WERI-Rb-1 (cell line): ENCODE measurements around the gene DELE1.

Experiments used
- DNase-seq: peaks from one replicate; pipeline ENCODE4 v3.0.0-alpha.2; 2020
- H3K27ac ChIP-seq: fragments of 250-450 bp; sonication (Bioruptor Pico); 2 replicates; pipeline ENCODE4 v1.5.1; 2020; ENCODE audit warnings: mild to moderate bottlenecking, moderate library complexity
- H3K27me3 ChIP-seq: fragments of 250-450 bp; sonication (Bioruptor Pico); 2 replicates; pipeline ENCODE4 v1.5.1; 2021; ENCODE audit warnings: mild to moderate bottlenecking, low read depth, moderate library complexity; ENCODE audit not compliant: insufficient read depth, severe bottlenecking
- H3K36me3 ChIP-seq: fragments of 250-450 bp; sonication (Bioruptor Pico); 2 replicates; pipeline ENCODE4 v1.5.1; 2020; ENCODE audit warnings: mild to moderate bottlenecking, moderate library complexity
- H3K4me3 ChIP-seq: 2 replicates; pipeline ENCODE4 v1.5.1; 2011; ENCODE audit warnings: low read depth, mild to moderate bottlenecking, control low read depth, low read length
- H3K9me3 ChIP-seq: fragments of 250-450 bp; sonication (Bioruptor Pico); 2 replicates; pipeline ENCODE4 v1.5.1; 2021; ENCODE audit warnings: mild to moderate bottlenecking, moderate library complexity; ENCODE audit not compliant: severe bottlenecking
- TF ChIP-seq, protein P1 (sequence below): IDR thresholded peaks from 2 replicates; pipeline ENCODE4 v1.5.1; 2011; ENCODE audit warnings: low read depth, mild to moderate bottlenecking, control low read depth, inconsistent platforms, low read length

The DELE1 gene

GRCh38 chr5:141950207-141951005 is 26.7 kb downstream of the DELE1 start:
- H3K36me3 ChIP-seq: no peaks in the 10 kb centered on the region
- H3K27me3 ChIP-seq: no peaks in the 10 kb centered on the region
- DNase-seq: no peak
- TF ChIP-seq, protein P1, sequence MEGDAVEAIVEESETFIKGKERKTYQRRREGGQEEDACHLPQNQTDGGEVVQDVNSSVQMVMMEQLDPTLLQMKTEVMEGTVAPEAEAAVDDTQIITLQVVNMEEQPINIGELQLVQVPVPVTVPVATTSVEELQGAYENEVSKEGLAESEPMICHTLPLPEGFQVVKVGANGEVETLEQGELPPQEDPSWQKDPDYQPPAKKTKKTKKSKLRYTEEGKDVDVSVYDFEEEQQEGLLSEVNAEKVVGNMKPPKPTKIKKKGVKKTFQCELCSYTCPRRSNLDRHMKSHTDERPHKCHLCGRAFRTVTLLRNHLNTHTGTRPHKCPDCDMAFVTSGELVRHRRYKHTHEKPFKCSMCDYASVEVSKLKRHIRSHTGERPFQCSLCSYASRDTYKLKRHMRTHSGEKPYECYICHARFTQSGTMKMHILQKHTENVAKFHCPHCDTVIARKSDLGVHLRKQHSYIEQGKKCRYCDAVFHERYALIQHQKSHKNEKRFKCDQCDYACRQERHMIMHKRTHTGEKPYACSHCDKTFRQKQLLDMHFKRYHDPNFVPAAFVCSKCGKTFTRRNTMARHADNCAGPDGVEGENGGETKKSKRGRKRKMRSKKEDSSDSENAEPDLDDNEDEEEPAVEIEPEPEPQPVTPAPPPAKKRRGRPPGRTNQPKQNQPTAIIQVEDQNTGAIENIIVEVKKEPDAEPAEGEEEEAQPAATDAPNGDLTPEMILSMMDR: no peak
- H3K9me3 ChIP-seq: no peaks in the 10 kb centered on the region
- H3K4me3 ChIP-seq: no peak overlapping the region
- H3K27ac ChIP-seq: no peak overlapping the region

DNA sequence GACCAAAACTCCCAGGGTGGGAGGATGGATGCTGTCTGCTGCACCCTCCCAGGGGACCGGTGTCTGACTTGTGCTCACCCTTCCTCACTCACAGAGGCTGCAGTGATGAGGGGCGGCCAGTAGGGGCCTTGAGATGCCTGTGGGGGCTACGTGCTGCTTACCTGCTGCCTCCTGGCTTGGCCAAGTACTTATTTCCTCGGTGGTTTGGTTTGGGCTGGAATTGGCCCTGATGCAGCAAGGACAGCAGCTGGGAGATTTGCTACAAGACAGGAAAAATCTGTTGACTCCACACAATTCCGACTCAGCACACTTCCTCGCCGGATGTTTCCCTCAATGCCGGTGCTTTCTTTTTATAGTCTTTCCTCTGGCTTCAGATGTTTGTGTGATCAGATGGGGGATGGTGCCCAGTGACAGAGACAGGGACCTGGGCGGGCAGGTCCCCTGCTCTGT is 27.7 kb downstream of the DELE1 start:
- DNase-seq: peak; percentile 59
- H3K4me3 ChIP-seq: no peak overlapping the region
- H3K27me3 ChIP-seq: no peaks in the 10 kb centered on the region
- no peaks in the 10 kb centered on the region for H3K9me3 ChIP-seq
- TF ChIP-seq, protein P1: peak; percentile 81
- no peak overlapping the region for H3K27ac ChIP-seq
- H3K36me3 ChIP-seq: no peaks in the 10 kb centered on the region

- H3K36me3 ChIP-seq: no peaks in the 10 kb centered on the region
- no peak overlapping the region for H3K4me3 ChIP-seq
- no peaks in the 10 kb centered on the region for H3K27me3 ChIP-seq
- no peaks in the 10 kb centered on the region for H3K9me3 ChIP-seq
- TF ChIP-seq, protein P1: no peak
- H3K27ac ChIP-seq: no peak overlapping the region
- DNase-seq: no peak
Measured at GRCh38 chr5:141952020-141952419, 28.3 kb downstream of the DELE1 start.

GRCh38 chr5:141954194-141954593 is 30.5 kb downstream of the DELE1 start:
- Histone ChIP-seq H3K9me3 (no peaks in the 10 kb centered on the region), H3K27ac (no peak overlapping the region), H3K27me3 (no peaks in the 10 kb centered on the region), H3K36me3 (no peaks in the 10 kb centered on the region), H3K4me3 (no peak overlapping the region)
- TF ChIP-seq, protein P1: no peak
- DNase-seq: no peak

DNA sequence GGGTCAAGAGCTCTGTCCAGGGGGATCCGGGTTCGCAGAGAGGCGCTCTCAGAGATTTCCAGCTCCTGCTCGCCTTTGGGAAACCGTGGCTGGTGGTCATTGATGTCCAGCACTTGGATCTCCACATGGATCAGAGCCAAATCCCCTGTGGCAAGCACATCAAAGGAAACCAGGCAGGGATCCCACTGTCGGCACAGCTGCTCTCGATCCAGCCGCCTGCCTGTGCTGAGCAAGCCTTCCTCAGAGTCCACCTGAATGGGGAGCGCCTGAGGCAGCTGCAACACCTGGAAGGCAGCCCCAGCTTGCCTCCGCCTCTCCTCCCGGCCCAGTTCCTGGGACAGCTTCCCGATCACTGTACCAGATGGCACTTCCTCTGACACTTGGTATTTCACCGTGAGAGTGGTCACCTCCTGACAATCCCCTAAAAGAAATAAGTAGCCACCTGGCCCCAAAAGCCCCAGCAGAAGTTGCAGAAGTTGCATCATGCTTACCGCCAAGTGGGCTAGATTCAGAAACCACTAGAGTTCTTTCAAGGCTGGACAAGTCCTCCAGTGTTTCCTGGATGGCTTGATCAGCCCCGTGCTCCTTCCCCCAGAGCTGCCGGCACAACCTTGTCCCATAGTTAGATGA is 33.8 kb downstream of the DELE1 start:
- Histone ChIP-seq H3K27ac (peak overlapping the region; percentile 65), H3K9me3 (no peaks in the 10 kb centered on the region), H3K27me3 (no peaks in the 10 kb centered on the region), H3K36me3 (no peaks in the 10 kb centered on the region), H3K4me3 (no peak overlapping the region)
- TF ChIP-seq, protein P1: no peak
- peak; percentile 46 for DNase-seq
